WTC11 (cell line): ENCODE results near the gene ISG15. TPM values are rescaled to one million over a fixed set of nuclear protein-coding genes. Genes with fewer than 3 reads are reported as not detected.

Experiments used
- ATAC-seq: fragments of 200-7000 bp; cut with Tn5 transposase; 2 replicates; pipeline ENCODE4 v1.10.0; 2021; ENCODE audit warnings: mild to moderate bottlenecking, moderate library complexity
- CTCF ChIA-PET: fragments of 300-600 bp; sonication (Branson Sonifier 250); formaldehyde crosslinking; loops from one replicate; lab custom pipeline; 2021; ENCODE audit warnings: antibody characterized with exemption; lab: Charles Lee
- POLR2A ChIA-PET: fragments of 350-600 bp; sonication (Branson Sonifier 250); formaldehyde crosslinking; loops from one replicate; lab custom pipeline; 2021; ENCODE audit warnings: antibody characterized with exemption; lab: Charles Lee
- DNase-seq: peaks from one replicate; pipeline ENCODE4 v3.0.0; 2021; ENCODE audit warnings: low spot score
- H3K27ac Mint-ChIP-seq: 2 replicates; pipeline ENCODE4 v1.8.0; 2021; ENCODE audit warnings: mixed read lengths
- H3K27me3 Mint-ChIP-seq: 2 replicates; pipeline ENCODE4 v1.8.0; 2021; ENCODE audit warnings: low read depth, mild to moderate bottlenecking, moderate library complexity, mixed read lengths
- H3K36me3 Mint-ChIP-seq: 2 replicates; pipeline ENCODE4 v1.8.0; 2021; ENCODE audit warnings: mixed read lengths
- H3K4me1 Mint-ChIP-seq: 2 replicates; pipeline ENCODE4 v1.8.0; 2022; ENCODE audit warnings: mixed read lengths
- H3K4me3 Mint-ChIP-seq: 2 replicates; pipeline ENCODE4 v1.8.0; 2021; ENCODE audit warnings: mild to moderate bottlenecking, moderate library complexity, mixed read lengths
- H3K9me3 Mint-ChIP-seq: 2 replicates; pipeline ENCODE4 v1.8.0; 2021; ENCODE audit warnings: mixed read lengths
- ATF1 ChIP-seq: sonication (generic); formaldehyde crosslinking; IDR thresholded peaks from 2 replicates; pipeline ENCODE4 v1.8.1; 2023; ENCODE audit warnings: mild to moderate bottlenecking, moderate library complexity, missing genetic modification reagents
- E2F4 ChIP-seq: sonication (generic); formaldehyde crosslinking; IDR thresholded peaks from 2 replicates; pipeline ENCODE4 v1.8.1; 2022; ENCODE audit warnings: low read depth, mild to moderate bottlenecking, moderate library complexity, missing genetic modification reagents, borderline replicate concordance
- ETV6 ChIP-seq: sonication (generic); formaldehyde crosslinking; IDR thresholded peaks from 2 replicates; pipeline ENCODE4 v1.8.1; 2022; ENCODE audit warnings: mild to moderate bottlenecking, missing genetic modification reagents
- FOXP1 ChIP-seq: sonication (generic); formaldehyde crosslinking; IDR thresholded peaks from 2 replicates; pipeline ENCODE4 v1.8.0; 2022; ENCODE audit warnings: missing genetic modification reagents, mild to moderate bottlenecking, moderate library complexity, borderline replicate concordance
- GABPB1 ChIP-seq: sonication (generic); formaldehyde crosslinking; IDR thresholded peaks from 2 replicates; pipeline ENCODE4 v1.8.1; 2023; ENCODE audit warnings: mild to moderate bottlenecking, missing genetic modification reagents
- JAZF1 ChIP-seq: fragments of 250-450 bp; sonication (Bioruptor Pico); IDR thresholded peaks from 2 replicates; pipeline ENCODE4 v1.9.0; 2021; ENCODE audit warnings: moderate library complexity, mild to moderate bottlenecking, inconsistent platforms
- NFATC4 ChIP-seq: fragments of 250-450 bp; sonication (Bioruptor Pico); IDR thresholded peaks from 2 replicates; pipeline ENCODE4 v1.9.0; 2021; ENCODE audit warnings: mild to moderate bottlenecking
- NR2C2 ChIP-seq: sonication (generic); formaldehyde crosslinking; IDR thresholded peaks from 2 replicates; pipeline ENCODE4 v1.8.0; 2022; ENCODE audit warnings: mild to moderate bottlenecking, missing genetic modification reagents
- SMAD4 ChIP-seq: sonication (generic); formaldehyde crosslinking; IDR thresholded peaks from 2 replicates; pipeline ENCODE4 v1.8.0; 2022; ENCODE audit warnings: mild to moderate bottlenecking, missing genetic modification reagents
- TP53 ChIP-seq: sonication (generic); formaldehyde crosslinking; IDR thresholded peaks from 2 replicates; pipeline ENCODE4 v1.8.1; 2023; ENCODE audit warnings: mild to moderate bottlenecking, missing genetic modification reagents
- ZBTB43 ChIP-seq: sonication (generic); formaldehyde crosslinking; IDR thresholded peaks from 2 replicates; pipeline ENCODE4 v1.8.1; 2023; ENCODE audit warnings: mild to moderate bottlenecking, missing genetic modification reagents
- ZNF416 ChIP-seq: fragments of 250-450 bp; sonication (Bioruptor Pico); IDR thresholded peaks from 2 replicates; pipeline ENCODE4 v1.9.0; 2021; ENCODE audit warnings: mild to moderate bottlenecking, inconsistent platforms
- total RNA-seq: library from RNA; stranded (reverse); gene quantifications from 3 replicates; pipeline ENCODE4 v1.2.3, GENCODE V29; 2021
- TF ChIP-seq, protein P1 (sequence below): sonication (generic); formaldehyde crosslinking; IDR thresholded peaks from 2 replicates; pipeline ENCODE4 v1.8.1; 2023; ENCODE audit warnings: mild to moderate bottlenecking, moderate library complexity, missing genetic modification reagents
- TF ChIP-seq, protein P2 (sequence below): sonication (generic); formaldehyde crosslinking; IDR thresholded peaks from 2 replicates; pipeline ENCODE4 v1.8.1; 2023; ENCODE audit warnings: mild to moderate bottlenecking, missing genetic modification reagents, moderate library complexity
- TF ChIP-seq, protein P3 (sequence below): fragments of 250-450 bp; sonication (Bioruptor Pico); IDR thresholded peaks from 2 replicates; pipeline ENCODE4 v1.9.0; 2021; ENCODE audit warnings: mild to moderate bottlenecking
- TF ChIP-seq, protein P4 (sequence below): fragments of 250-450 bp; sonication (Bioruptor Pico); IDR thresholded peaks from 2 replicates; pipeline ENCODE4 v1.9.0; 2021; ENCODE audit warnings: mild to moderate bottlenecking
- TF ChIP-seq, protein P5 (sequence below): sonication (generic); formaldehyde crosslinking; IDR thresholded peaks from 2 replicates; pipeline ENCODE4 v1.8.0; 2023; ENCODE audit warnings: missing genetic modification reagents, mild to moderate bottlenecking, borderline replicate concordance

Gene ISG15
- total RNA-seq, 1 experiment from 2014 or later = 29.5 TPM

DNA sequence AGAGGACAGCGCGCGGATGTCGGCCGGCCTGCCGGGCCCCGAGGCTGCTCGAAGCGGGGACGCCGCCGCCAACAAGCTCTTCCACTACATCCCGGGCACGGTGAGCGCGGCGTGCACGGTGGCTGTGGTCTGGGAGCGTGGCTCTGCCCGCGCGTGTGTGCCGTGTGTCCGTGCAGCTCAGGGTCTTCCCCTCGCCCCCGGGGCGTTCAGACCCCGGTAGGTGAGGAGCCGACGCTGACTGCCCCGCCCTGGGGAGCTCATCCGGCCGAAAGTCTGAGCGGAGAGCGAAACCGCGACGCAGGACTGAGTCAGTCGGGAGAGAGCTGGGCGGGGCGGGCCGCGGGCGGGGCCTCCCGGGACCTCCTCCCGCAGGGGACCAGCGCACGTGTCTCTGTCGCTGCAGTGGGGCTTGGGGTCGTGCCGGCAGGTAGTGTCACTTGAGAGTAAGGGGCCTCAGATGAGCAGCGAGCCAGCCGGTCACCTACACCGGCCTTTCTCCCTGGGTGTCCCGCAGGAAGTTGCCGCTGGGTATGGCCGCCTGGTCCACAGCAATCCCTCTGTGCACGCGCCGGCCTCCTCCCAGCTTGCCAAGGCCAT is 46.5 kb upstream of the ISG15 start (continued):
- TF ChIP-seq E2F4 (CRISPR knock-in tag) (no peak), ETV6 (CRISPR knock-in tag) (0 out of 2 replicates have a peak, but pooled peaks have one; percentile 55), FOXP1 (CRISPR knock-in tag) (0 out of 2 replicates have a peak, but pooled peaks have one; percentile 13), ATF1 (CRISPR knock-in tag) (no peak), GABPB1 (CRISPR knock-in tag) (peak; percentile 55), SMAD4 (no peak)
- TF ChIP-seq, protein P1, sequence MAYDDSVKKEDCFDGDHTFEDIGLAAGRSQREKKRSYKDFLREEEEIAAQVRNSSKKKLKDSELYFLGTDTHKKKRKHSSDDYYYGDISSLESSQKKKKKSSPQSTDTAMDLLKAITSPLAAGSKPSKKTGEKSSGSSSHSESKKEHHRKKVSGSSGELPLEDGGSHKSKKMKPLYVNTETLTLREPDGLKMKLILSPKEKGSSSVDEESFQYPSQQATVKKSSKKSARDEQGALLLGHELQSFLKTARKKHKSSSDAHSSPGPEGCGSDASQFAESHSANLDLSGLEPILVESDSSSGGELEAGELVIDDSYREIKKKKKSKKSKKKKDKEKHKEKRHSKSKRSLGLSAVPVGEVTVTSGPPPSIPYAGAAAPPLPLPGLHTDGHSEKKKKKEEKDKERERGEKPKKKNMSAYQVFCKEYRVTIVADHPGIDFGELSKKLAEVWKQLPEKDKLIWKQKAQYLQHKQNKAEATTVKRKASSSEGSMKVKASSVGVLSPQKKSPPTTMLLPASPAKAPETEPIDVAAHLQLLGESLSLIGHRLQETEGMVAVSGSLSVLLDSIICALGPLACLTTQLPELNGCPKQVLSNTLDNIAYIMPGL (CRISPR knock-in tag) = peak; percentile 26; the same call in 1 of the 2 replicates

DNA sequence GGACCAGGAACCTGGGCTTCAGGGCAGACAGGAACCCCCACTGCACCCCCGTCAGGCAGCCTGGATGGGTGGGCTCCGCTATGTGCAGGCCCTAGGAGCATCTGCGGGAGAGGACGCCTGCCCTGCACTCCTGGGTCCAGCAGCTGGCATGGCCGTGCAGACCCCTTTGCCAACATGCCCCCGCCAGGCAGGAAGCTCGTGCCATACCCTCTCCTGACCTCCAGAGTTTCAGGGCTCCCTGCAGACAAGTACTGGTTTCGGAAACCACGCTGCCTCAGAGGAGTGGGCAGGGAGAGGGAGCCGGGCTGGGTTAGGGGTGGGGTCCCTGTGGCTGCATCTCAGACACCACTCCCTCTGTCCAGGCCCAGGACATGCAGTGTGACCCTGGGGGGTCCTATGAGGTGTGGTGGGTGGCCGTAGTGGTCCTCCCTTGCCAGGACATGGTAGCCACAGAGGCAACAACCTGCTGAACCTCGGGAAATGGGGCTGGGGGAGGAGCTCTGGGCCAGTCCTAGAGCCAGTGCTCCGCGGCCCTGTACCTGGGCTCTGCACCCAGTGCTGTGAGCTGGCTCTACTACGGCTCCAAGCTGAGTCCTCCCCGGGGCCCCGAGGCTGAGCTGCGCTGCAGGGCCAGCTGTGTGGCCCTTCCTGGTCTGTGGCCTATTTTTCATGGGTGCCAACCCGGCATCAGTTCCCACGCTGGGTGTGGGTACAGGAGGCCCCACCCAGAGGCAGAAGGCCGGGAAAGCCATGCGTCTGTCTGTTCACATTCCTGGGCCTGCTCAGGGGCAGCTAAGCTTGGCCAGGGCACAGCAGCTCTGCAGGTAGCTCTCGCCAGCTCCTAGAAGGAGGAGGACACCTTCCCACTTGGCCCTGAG is 45.6 kb upstream of the ISG15 start:
- no peak for DNase-seq
- POLR2A ChIA-PET = interaction anchor here (0.7 to 1.2 kb wide), 2 partner anchors 72 to 94 kb away, joined by 3 to 4 read pairs; no protein-coding TSS in a partner anchor
- H3K4me1 Mint-ChIP-seq = no peaks in the 10 kb centered on the region
- CTCF ChIA-PET = interaction anchor here (0.8 to 2.3 kb wide), 10 partner anchors 8 to 324 kb away, joined by 3 to 21 read pairs (median 5); no protein-coding TSS in a partner anchor
- H3K27me3 Mint-ChIP-seq = peaks cover 40% of the 10 kb centered on the region
- no peak for ATAC-seq
- no peak overlapping the region for H3K4me3 Mint-ChIP-seq
- 0 out of 2 replicates have a peak, but pooled peaks cover 2% of the 10 kb centered on the region for H3K36me3 Mint-ChIP-seq
- H3K9me3 Mint-ChIP-seq = no peaks in the 10 kb centered on the region; the same call in 1 of the 2 replicates
- TF ChIP-seq ZNF416 (CRISPR knock-in tag) = no peak
- no peak overlapping the region for H3K27ac Mint-ChIP-seq

DNA sequence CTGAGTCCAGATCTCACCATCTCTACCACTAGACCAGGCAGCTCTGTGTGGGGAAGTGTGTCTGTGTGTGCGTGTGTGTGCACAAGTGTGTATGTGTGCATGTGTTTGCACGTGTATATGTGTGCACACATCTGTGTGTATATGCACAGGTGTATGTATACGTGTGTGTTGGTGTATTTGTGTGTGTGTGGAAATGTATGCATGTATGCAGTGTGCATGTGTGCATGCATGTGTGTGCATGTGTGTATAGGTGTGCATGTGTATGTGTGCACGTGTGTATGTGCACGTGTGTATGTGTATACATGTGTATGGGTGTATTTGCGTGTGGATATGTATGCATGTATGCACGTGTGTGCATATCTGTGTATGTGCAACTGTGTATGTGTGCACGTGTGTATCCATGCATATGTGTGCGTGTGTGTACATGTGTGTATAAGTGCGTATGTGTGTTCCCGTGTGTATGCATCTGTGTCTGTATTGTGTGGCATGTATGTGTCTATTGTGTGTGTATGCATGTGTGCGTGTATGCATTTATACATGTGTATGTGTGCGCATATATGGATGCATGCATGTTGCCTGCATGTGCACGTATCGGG is 43.9 kb upstream of the ISG15 start:
- DNase-seq (no peak), ATAC-seq (no peak)
- H3K27ac Mint-ChIP-seq = no peak overlapping the region
- H3K27me3 Mint-ChIP-seq = peaks cover 40% of the 10 kb centered on the region
- ChIA-PET CTCF (interaction anchor here (0.6 to 2.9 kb wide), 3 partner anchors 26 to 94 kb away, joined by 3 to 15 read pairs (median 4); no protein-coding TSS in a partner anchor), POLR2A (no interaction called here)
- no peak overlapping the region; the same call in 1 of the 2 replicates for H3K4me3 Mint-ChIP-seq
- H3K36me3 Mint-ChIP-seq = no peaks in the 10 kb centered on the region
- H3K4me1 Mint-ChIP-seq = no peaks in the 10 kb centered on the region
- H3K9me3 Mint-ChIP-seq = no peaks in the 10 kb centered on the region; the same call in 1 of the 2 replicates
- TF ChIP-seq ZBTB43 (CRISPR knock-in tag) (no peak), NFATC4 (CRISPR knock-in tag) (no peak), NR2C2 (CRISPR knock-in tag) (no peak), TP53 (CRISPR knock-in tag) (no peak), JAZF1 (CRISPR knock-in tag) (no peak)
- TF ChIP-seq, protein P2, sequence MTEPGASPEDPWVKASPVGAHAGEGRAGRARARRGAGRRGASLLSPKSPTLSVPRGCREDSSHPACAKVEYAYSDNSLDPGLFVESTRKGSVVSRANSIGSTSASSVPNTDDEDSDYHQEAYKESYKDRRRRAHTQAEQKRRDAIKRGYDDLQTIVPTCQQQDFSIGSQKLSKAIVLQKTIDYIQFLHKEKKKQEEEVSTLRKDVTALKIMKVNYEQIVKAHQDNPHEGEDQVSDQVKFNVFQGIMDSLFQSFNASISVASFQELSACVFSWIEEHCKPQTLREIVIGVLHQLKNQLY (CRISPR knock-in tag) = no peak
- TF ChIP-seq, protein P3, sequence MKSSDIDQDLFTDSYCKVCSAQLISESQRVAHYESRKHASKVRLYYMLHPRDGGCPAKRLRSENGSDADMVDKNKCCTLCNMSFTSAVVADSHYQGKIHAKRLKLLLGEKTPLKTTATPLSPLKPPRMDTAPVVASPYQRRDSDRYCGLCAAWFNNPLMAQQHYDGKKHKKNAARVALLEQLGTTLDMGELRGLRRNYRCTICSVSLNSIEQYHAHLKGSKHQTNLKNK (CRISPR knock-in tag) = no peak
- TF ChIP-seq, protein P4, sequence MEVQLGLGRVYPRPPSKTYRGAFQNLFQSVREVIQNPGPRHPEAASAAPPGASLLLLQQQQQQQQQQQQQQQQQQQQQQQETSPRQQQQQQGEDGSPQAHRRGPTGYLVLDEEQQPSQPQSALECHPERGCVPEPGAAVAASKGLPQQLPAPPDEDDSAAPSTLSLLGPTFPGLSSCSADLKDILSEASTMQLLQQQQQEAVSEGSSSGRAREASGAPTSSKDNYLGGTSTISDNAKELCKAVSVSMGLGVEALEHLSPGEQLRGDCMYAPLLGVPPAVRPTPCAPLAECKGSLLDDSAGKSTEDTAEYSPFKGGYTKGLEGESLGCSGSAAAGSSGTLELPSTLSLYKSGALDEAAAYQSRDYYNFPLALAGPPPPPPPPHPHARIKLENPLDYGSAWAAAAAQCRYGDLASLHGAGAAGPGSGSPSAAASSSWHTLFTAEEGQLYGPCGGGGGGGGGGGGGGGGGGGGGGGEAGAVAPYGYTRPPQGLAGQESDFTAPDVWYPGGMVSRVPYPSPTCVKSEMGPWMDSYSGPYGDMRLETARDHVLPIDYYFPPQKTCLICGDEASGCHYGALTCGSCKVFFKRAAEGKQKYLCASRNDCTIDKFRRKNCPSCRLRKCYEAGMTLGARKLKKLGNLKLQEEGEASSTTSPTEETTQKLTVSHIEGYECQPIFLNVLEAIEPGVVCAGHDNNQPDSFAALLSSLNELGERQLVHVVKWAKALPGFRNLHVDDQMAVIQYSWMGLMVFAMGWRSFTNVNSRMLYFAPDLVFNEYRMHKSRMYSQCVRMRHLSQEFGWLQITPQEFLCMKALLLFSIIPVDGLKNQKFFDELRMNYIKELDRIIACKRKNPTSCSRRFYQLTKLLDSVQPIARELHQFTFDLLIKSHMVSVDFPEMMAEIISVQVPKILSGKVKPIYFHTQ (CRISPR knock-in tag) = no peak
- TF ChIP-seq, protein P5, sequence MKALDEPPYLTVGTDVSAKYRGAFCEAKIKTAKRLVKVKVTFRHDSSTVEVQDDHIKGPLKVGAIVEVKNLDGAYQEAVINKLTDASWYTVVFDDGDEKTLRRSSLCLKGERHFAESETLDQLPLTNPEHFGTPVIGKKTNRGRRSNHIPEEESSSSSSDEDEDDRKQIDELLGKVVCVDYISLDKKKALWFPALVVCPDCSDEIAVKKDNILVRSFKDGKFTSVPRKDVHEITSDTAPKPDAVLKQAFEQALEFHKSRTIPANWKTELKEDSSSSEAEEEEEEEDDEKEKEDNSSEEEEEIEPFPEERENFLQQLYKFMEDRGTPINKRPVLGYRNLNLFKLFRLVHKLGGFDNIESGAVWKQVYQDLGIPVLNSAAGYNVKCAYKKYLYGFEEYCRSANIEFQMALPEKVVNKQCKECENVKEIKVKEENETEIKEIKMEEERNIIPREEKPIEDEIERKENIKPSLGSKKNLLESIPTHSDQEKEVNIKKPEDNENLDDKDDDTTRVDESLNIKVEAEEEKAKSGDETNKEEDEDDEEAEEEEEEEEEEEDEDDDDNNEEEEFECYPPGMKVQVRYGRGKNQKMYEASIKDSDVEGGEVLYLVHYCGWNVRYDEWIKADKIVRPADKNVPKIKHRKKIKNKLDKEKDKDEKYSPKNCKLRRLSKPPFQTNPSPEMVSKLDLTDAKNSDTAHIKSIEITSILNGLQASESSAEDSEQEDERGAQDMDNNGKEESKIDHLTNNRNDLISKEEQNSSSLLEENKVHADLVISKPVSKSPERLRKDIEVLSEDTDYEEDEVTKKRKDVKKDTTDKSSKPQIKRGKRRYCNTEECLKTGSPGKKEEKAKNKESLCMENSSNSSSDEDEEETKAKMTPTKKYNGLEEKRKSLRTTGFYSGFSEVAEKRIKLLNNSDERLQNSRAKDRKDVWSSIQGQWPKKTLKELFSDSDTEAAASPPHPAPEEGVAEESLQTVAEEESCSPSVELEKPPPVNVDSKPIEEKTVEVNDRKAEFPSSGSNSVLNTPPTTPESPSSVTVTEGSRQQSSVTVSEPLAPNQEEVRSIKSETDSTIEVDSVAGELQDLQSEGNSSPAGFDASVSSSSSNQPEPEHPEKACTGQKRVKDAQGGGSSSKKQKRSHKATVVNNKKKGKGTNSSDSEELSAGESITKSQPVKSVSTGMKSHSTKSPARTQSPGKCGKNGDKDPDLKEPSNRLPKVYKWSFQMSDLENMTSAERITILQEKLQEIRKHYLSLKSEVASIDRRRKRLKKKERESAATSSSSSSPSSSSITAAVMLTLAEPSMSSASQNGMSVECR (CRISPR knock-in tag) = no peak
